Spleen (tissue), 7 donors: Measurements from ENCODE around the gene PUM2.

Experiments used
- CTCF ChIP-seq, 11 experiments: fragments of 200-600 bp in 7 of 11; fragments of 450-650 bp in 4 of 11; sonication (generic) in 4 of 11; IDR thresholded peaks in 8 of 11; conservative IDR thresholded peaks in 3 of 11; 1 replicate in 7 of 11; 2 replicates in 4 of 11; pipeline versions ENCODE4 v1.4.0 to v1.8.0; 2016 to 2021; ENCODE audit warnings: antibody characterized with exemption in 11 of 11, inconsistent platforms in 4 of 11, mild to moderate bottlenecking in 1 of 11
- POLR2AphosphoS5 ChIP-seq, 3 donors: sonication (generic); formaldehyde crosslinking; IDR thresholded peaks; one replicate each; pipeline ENCODE4 v1.5.1; 2017; ENCODE audit warnings: antibody characterized with exemption in 3 of 3
- donor health status: DM: no; HTN: no; CAD: no; lungs with moderate emphysema.
- donor health status: DM: no; HTN: no; CAD: no.
- donor health status: DM: no; HTN: no; CAD: no.

DNA sequence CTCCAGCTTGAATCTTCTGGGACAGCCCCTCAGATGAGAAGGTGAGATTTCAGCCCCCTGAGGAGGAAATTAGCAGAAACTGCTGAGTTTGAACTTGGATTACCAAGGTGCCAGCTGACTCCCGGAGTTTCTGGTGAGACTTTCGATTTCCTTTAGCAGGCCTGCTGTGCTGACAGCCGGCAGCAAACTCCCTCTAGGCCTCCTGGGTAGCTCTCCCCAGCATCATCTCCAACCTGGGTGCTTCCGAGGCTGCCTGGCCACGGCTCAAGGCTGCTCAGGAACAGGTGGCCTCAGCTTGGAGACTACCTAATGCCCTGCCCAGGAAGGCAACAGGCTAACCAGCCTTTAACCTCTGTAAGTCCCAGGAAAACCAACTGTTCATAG, 142.2 kb downstream of the PUM2 start:
- TF ChIP-seq CTCF (IDR thresholded peaks at IDR 0.05 in 8 of 11, conservative IDR thresholded peaks at IDR 0.05 in 3 of 11) = no peak
- TF ChIP-seq POLR2AphosphoS5 (IDR thresholded peaks at IDR 0.05) = peak in 1 of 3 donors; percentile 38
